ENCODE data around the gene C6orf120. TPM values are rescaled to one million over a fixed set of nuclear protein-coding genes. Genes with fewer than 3 reads are reported as not detected.

C6orf120 gene
- total and polyA plus RNA-seq, 2 donors (not counting 3 experiments of a cell fraction or from before 2014, with no cell fraction given): 13.8 to 30.1 TPM

- Histone ChIP-seq H3K9me1 (replicated peaks; ENCODE audit: control insufficient read depth, extremely low read depth, insufficient read depth, low read length) (no peaks in the 10 kb centered on the region), H3K9ac (replicated peaks; ENCODE audit: extremely low read depth, insufficient read depth, low read length) (peak overlapping the region; percentile 35), H3K27ac (ENCODE audit: insufficient read depth, low read depth, low read length) (peak overlapping the region; percentile 6), H3K4me2 (ENCODE audit: insufficient read depth, low read length) (peak overlapping the region; percentile 37), H2AFZ (ENCODE audit: low read depth, low read length) (peak overlapping the region; percentile 1), H4K20me1 (replicated peaks; ENCODE audit: control insufficient read depth, extremely low read depth, insufficient read depth, low read length) (no peaks in the 10 kb centered on the region), H3K27me3 (ENCODE audit: control insufficient read depth in 2 of 2, insufficient read depth in 2 of 2, low read length in 2 of 2) (no peaks in the 10 kb centered on the region), H3K9me3 (replicated peaks; ENCODE audit: control insufficient read depth, insufficient read depth, low read length) (no peaks in the 10 kb centered on the region), H3K4me1 (ENCODE audit: control insufficient read depth, extremely low read depth, insufficient read depth, low read length) (no peaks in the 10 kb centered on the region), H3K79me2 (ENCODE audit: control insufficient read depth, insufficient read depth, low read length) (no peaks in the 10 kb centered on the region), H3K4me3 (replicated peaks in 1 of 3; ENCODE audit: insufficient read depth in 1 of 3, low read depth in 1 of 3, low read length in 3 of 3) (peak overlapping the region in 2 of 3 experiments; percentile 25 to 41), H3K36me3 (ENCODE audit: control insufficient read depth in 2 of 2, extremely low read depth in 1 of 2, insufficient read depth in 2 of 2, low read length in 2 of 2) (peaks cover 0 to 19% of the 10 kb centered on the region in 2 experiments)
- DNase-seq (ENCODE audit: low read depth, low spot score): peak; percentile 83
- TF ChIP-seq POLR2A (IDR thresholded peaks at IDR 0.05; ENCODE audit: low read depth, low read length) (peak; percentile 25), JUN (IDR thresholded peaks at IDR 0.05; ENCODE audit: borderline replicate concordance, insufficient read depth, insufficient read length, low read depth) (no peak), CTCF (IDR thresholded peaks at IDR 0.05; ENCODE audit: extremely low read depth in 1 of 2, insufficient read depth in 1 of 2, low read depth in 1 of 2, low read length in 2 of 2) (peak in 1 of 2 donors; percentile 34)
- TSS peak; percentile 71 for BruUV-seq (replicated peaks)
- FAIRE-seq: peak; percentile 75
- ChIA-PET POLR2A (no interaction called here), CTCF (interaction anchor here (1.2 to 2.1 kb wide), 3 partner anchors 15 to 143 kb away, joined by 5 read pairs; no protein-coding TSS in a partner anchor)
- intact Hi-C loops (cut with micrococcal nuclease) (loop anchor here (1.0 to 10.0 kb wide), 3 partner anchors 15 to 230 kb away; partner anchors contain the start of genes C6orf120 and WDR27), dilution Hi-C loops (cut with MboI; ENCODE audit: extremely low pct_ligation_motif_present, low sequenced_read_pairs) (no loop called here)
Observed at GRCh38 chr6:169654598-169655391, 47.1 kb upstream of the C6orf120 start.
